Cardiac muscle cell (in vitro differentiated cells and primary cell): ENCODE measurements around the gene LAMA4. TPM values are rescaled to one million over a fixed set of nuclear protein-coding genes. Genes with fewer than 3 reads are reported as not detected.
A peak's percentile ranks its signal among the peaks of the same experiment; 100 is the strongest.

Experiments used
- DNase-seq, 2 donors: peaks; one replicate each; pipeline versions ENCODE4 v3.0.0 to v3.0.0-alpha.2; 2010 to 2017; ENCODE audit warnings: low read depth in 1 of 2, low spot score in 1 of 2
- H3K27ac ChIP-seq: fragments of 200-600 bp; sonication (generic); 2 replicates; pipeline ENCODE4 v1.5.1; 2016
- H3K27me3 ChIP-seq: fragments of 200-600 bp; sonication (generic); 2 replicates; pipeline ENCODE4 v1.6.0; 2016; ENCODE audit warnings: control low read depth
- H3K36me3 ChIP-seq: fragments of 200-600 bp; sonication (generic); 2 replicates; pipeline ENCODE4 v1.5.1; 2016; ENCODE audit warnings: control low read depth
- H3K4me1 ChIP-seq: fragments of 200-600 bp; sonication (generic); 2 replicates; pipeline ENCODE4 v1.8.1; 2017; ENCODE audit warnings: low read depth, mild to moderate bottlenecking, mixed run types
- H3K4me3 ChIP-seq: fragments of 200-600 bp; sonication (generic); 2 replicates; pipeline ENCODE4 v1.5.1; 2016; ENCODE audit warnings: mild to moderate bottlenecking
- H3K9me3 ChIP-seq: fragments of 200-600 bp; sonication (generic); 2 replicates; pipeline ENCODE4 v1.5.1; 2017; ENCODE audit warnings: low read depth, mild to moderate bottlenecking, control low read depth
- CTCF ChIP-seq: IDR thresholded peaks from 2 replicates; pipeline ENCODE4 v1.5.1; 2012; ENCODE audit warnings: low read depth, mild to moderate bottlenecking, low read length
- polyA plus RNA-seq: library from polyadenylated mRNA; unstranded; fragments of >200 nt; fragmentation: Nextera tagmentation; extraction: Ambion mirVana; gene quantifications from 2 replicates; pipeline ENCODE4 v1.2.1, GENCODE V29; 2016
- total RNA-seq: library from RNA; depleted of rRNA; stranded (reverse); fragments of >200 nt; gene quantifications from 2 replicates; pipeline ENCODE4 v1.2.3, GENCODE V29; 2016

The LAMA4 gene
- total and polyA plus RNA-seq, 2 experiments from 2014 or later, result 162 to 304 TPM

GRCh38 chr6:112183271-112183671 lies 71.1 kb downstream of the LAMA4 start:
- Histone ChIP-seq H3K4me3 (no peak overlapping the region), H3K27me3 (no peaks in the 10 kb centered on the region), H3K4me1 (no peaks in the 10 kb centered on the region), H3K27ac (no peak overlapping the region), H3K36me3 (peaks cover 36% of the 10 kb centered on the region), H3K9me3 (no peaks in the 10 kb centered on the region)
- TF ChIP-seq CTCF, result no peak
- peak in 1 of 2 donors; percentile 35 for DNase-seq

GRCh38 chr6:112181130-112181529 lies 73.2 kb downstream of the LAMA4 start:
- no peaks in the 10 kb centered on the region for H3K4me1 ChIP-seq
- no peak for DNase-seq
- no peak overlapping the region for H3K4me3 ChIP-seq
- H3K9me3 ChIP-seq, result no peaks in the 10 kb centered on the region
- no peak for TF ChIP-seq CTCF
- H3K27me3 ChIP-seq, result no peaks in the 10 kb centered on the region
- H3K36me3 ChIP-seq, result peaks cover 36% of the 10 kb centered on the region
- H3K27ac ChIP-seq, result peak overlapping the region; percentile 6

- no peaks in the 10 kb centered on the region for H3K27me3 ChIP-seq
- DNase-seq, result peak; percentile 82 to 92
- peak; percentile 57 for TF ChIP-seq CTCF
Observed at GRCh38 chr6:112180095-112180820, 74.1 kb downstream of the LAMA4 start.

GRCh38 chr6:112179631-112180030 lies 74.7 kb downstream of the LAMA4 start:
- no peak overlapping the region for H3K4me3 ChIP-seq
- no peak overlapping the region for H3K27ac ChIP-seq
- no peak for TF ChIP-seq CTCF
- no peak for DNase-seq
- peaks cover 39% of the 10 kb centered on the region for H3K36me3 ChIP-seq
- H3K9me3 ChIP-seq, result no peaks in the 10 kb centered on the region
- no peaks in the 10 kb centered on the region for H3K4me1 ChIP-seq
- no peaks in the 10 kb centered on the region for H3K27me3 ChIP-seq

More at GRCh38 chr6:112180095-112180820, 74.1 kb downstream of the LAMA4 start:
- no peak overlapping the region for H3K27ac ChIP-seq
- H3K36me3 ChIP-seq, result peaks cover 36% of the 10 kb centered on the region
- H3K9me3 ChIP-seq, result no peaks in the 10 kb centered on the region
- no peaks in the 10 kb centered on the region for H3K4me1 ChIP-seq
- H3K4me3 ChIP-seq, result no peak overlapping the region

GRCh38 chr6:112178846-112179245 lies 75.5 kb downstream of the LAMA4 start:
- no peak for TF ChIP-seq CTCF
- Histone ChIP-seq H3K27ac (no peak overlapping the region), H3K9me3 (no peaks in the 10 kb centered on the region), H3K4me3 (no peak overlapping the region), H3K36me3 (peaks cover 47% of the 10 kb centered on the region), H3K4me1 (no peaks in the 10 kb centered on the region), H3K27me3 (no peaks in the 10 kb centered on the region)
- DNase-seq, result no peak
